Neural crest cell (in vitro differentiated cells): ENCODE results near the gene MRAP. TPM values are rescaled to one million over a fixed set of nuclear protein-coding genes. Genes with fewer than 3 reads are reported as not detected.

Experiments used
- DNase-seq: peaks from one replicate; pipeline ENCODE4 v3.0.0; 2021; ENCODE audit warnings: low read depth, mixed read lengths, low spot score
- H3K27ac Mint-ChIP-seq: one replicate; pipeline ENCODE4 v1.8.0; 2021; ENCODE audit warnings: mild to moderate bottlenecking, mixed read lengths; ENCODE audit not compliant: unreplicated experiment
- H3K27me3 Mint-ChIP-seq: 2 replicates; pipeline ENCODE4 v1.8.0; 2021; ENCODE audit warnings: low read depth, mild to moderate bottlenecking, mixed read lengths
- H3K36me3 Mint-ChIP-seq: 2 replicates; pipeline ENCODE4 v1.8.0; 2021; ENCODE audit warnings: low read depth, mild to moderate bottlenecking, mixed read lengths
- H3K4me1 Mint-ChIP-seq: 2 replicates; pipeline ENCODE4 v1.8.0; 2021; ENCODE audit warnings: mixed read lengths
- H3K4me3 Mint-ChIP-seq: one replicate; pipeline ENCODE4 v1.8.0; 2021; ENCODE audit warnings: mild to moderate bottlenecking, mixed read lengths
- H3K9me3 Mint-ChIP-seq: 2 replicates; pipeline ENCODE4 v1.8.0; 2021; ENCODE audit warnings: mixed read lengths
- CTCF ChIP-seq: fragments of 200-600 bp; sonication (generic); conservative IDR thresholded peaks from 2 replicates; pipeline ENCODE4 v1.5.0; 2021; ENCODE audit warnings: antibody characterized with exemption, mild to moderate bottlenecking
- total RNA-seq: library from RNA; stranded (reverse); gene quantifications from 2 replicates; pipeline ENCODE4 v1.2.1, GENCODE V29; 2021

Gene MRAP
- total RNA-seq, 1 donor from 2014 or later, result not detected

DNA sequence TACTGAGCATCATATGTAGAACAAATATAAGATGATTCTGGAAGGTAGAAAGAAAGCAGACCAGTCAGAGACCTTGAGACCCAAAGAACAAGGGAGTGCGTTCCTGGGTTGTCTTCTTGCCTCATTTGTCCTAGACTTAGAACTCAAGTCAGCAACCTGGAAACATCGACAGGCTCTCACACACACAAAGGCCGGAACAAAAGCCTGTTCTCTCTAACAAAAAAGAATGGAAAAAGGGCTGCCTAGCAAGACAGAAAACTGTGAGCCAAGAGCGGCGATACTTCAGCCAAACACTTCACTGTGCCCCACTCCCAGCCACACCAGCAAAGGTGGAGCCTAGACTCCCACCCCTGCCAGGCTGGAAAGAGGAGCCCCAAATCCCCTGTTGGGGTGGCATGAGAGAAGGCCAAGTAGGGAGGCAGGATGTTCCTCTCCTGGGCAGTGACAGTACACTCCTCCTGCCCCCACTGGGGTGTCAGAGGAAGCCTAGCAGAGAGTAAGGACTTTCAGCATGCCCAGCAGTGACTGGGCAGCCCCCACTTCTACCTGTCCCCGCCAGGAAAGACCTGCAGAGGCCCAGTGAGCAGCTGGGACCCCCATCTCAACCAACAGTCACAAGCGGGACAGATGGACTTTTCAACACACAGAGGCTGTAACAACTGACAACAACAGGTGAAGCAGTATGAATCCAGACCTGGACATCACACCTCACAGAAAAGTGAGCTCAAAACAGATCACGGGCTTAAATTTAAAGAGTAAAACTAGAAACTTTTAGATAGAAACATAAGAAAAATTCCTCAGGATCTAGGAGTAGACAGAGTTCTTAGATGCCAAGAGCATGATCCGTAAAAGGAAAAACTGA lies 33.0 kb downstream of the MRAP start:
- Mint-ChIP-seq H3K36me3 (peaks cover 24% of the 10 kb centered on the region), H3K9me3 (peaks cover 8% of the 10 kb centered on the region), H3K27ac (peak overlapping the region; percentile 95), H3K4me3 (peak overlapping the region; percentile 45), H3K27me3 (peaks cover 10% of the 10 kb centered on the region), H3K4me1 (peaks cover 62% of the 10 kb centered on the region)
- DNase-seq, result no peak
- no peak for TF ChIP-seq CTCF

DNA sequence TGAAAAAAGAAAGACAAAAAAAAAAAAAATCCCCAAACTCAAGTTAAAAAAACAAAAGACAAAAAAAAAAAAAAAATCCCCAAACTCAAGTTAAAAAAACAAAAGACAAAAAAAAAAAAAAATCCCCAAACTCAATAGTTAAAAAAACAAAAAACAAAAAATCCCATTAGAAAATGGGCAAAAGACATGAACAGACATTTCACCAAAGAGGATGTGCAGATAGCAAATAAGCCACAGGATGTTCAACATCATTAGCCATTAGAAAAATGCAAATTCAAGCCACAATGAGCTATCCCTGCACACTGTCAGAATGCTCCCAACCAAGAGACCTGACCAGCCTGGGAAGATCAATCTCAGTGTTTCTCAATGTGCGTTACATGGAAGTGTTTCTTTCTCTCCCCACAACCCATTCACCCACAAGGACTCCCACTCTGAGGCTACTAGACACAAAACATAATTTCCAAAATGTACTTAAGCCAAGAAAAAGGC lies 33.9 kb downstream of the MRAP start:
- Mint-ChIP-seq H3K4me3 (peak overlapping the region; percentile 58), H3K27ac (no peak overlapping the region), H3K27me3 (peaks cover 10% of the 10 kb centered on the region), H3K36me3 (peaks cover 23% of the 10 kb centered on the region), H3K9me3 (peaks cover 7% of the 10 kb centered on the region), H3K4me1 (peaks cover 68% of the 10 kb centered on the region)
- no peak for TF ChIP-seq CTCF
- DNase-seq, result no peak

DNA sequence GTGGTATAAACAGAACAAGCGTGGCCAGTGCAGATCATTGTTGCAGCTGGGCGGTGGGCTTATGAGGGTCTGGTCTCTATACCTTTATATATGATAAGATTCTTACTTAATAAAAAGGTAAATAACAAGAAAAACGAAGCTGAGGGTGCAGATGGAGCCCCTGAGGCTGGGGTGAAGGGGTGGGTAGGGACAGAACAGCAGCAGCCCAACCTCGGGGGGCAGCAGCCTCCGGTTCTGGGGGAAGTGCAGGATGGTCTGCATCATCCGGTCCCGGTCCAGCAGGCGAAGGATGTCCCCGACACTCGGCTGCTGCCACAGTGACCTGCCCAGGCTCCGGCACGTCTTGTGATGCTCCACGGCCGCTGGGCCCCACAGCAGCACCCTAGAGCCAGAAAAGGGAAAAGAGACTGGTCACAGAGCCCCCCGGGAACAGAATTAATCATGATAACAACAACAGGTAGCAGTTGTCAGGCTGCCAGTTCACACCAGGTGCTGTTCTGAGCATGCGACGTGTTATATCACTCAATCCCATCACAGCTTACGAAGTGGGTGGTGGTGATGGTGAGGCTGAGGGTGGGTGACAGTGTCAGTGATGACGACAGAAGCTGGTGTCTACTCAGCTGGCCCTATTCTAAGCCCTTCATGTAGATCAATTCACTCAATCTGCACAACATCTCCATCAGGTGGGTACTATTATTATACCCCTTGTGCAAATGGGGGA lies 35.5 kb downstream of the MRAP start:
- DNase-seq, result no peak
- H3K36me3 Mint-ChIP-seq, result peaks cover 24% of the 10 kb centered on the region
- peaks cover 80% of the 10 kb centered on the region for H3K4me1 Mint-ChIP-seq
- peaks cover 4% of the 10 kb centered on the region for H3K9me3 Mint-ChIP-seq
- no peak overlapping the region for H3K27ac Mint-ChIP-seq
- no peak overlapping the region for H3K4me3 Mint-ChIP-seq
- TF ChIP-seq CTCF, result no peak
- peaks cover 10% of the 10 kb centered on the region for H3K27me3 Mint-ChIP-seq

GRCh38 chr21:32334980-32335531 lies 36.4 kb downstream of the MRAP start:
- H3K9me3 Mint-ChIP-seq, result peaks cover 4% of the 10 kb centered on the region
- H3K36me3 Mint-ChIP-seq, result peaks cover 24% of the 10 kb centered on the region
- DNase-seq, result no peak
- H3K4me1 Mint-ChIP-seq, result peaks cover 77% of the 10 kb centered on the region
- peaks cover 4% of the 10 kb centered on the region for H3K27me3 Mint-ChIP-seq
- peak overlapping the region; percentile 73 for H3K4me3 Mint-ChIP-seq
- H3K27ac Mint-ChIP-seq, result peak overlapping the region; percentile 81
- TF ChIP-seq CTCF, result no peak
